ENCODE data around the gene NFATC1.

GRCh38 chr18:79497638-79498081 is 101.9 kb downstream of the NFATC1 start:
- no peak for TF ChIP-seq CTCF (IDR thresholded peaks at IDR 0.05)
- TF ChIP-seq EP300 (IDR thresholded peaks at IDR 0.05; ENCODE audit: borderline replicate concordance in 1 of 2, low read depth in 1 of 2, low read length in 1 of 2) = no peak
- TF ChIP-seq CHD2 (IDR thresholded peaks at IDR 0.05; ENCODE audit: low read length, partially characterized antibody) = no peak
- TF ChIP-seq POLR2AphosphoS5 (IDR thresholded peaks at IDR 0.05; ENCODE audit: low read depth, low read length) = no peak
- no peak for TF ChIP-seq USF2 (IDR thresholded peaks at IDR 0.05; ENCODE audit: borderline replicate concordance, low read depth, low read length)
- TF ChIP-seq EZH2phosphoT487 (IDR thresholded peaks at IDR 0.05; ENCODE audit: borderline replicate concordance, low read depth) = no peak
- TF ChIP-seq RCOR1 (IDR thresholded peaks at IDR 0.05; ENCODE audit: low read length) = no peak
- TF ChIP-seq YY1 (IDR thresholded peaks at IDR 0.05; ENCODE audit: low read depth) = no peak
